ENCODE results near the gene FOXN3.
"Not testable (repeated sequence)": the region's sequence is repeated elsewhere in the genome, so short reads cannot be mapped to it uniquely, and the experiment has no call there.

Gene FOXN3

DNA sequence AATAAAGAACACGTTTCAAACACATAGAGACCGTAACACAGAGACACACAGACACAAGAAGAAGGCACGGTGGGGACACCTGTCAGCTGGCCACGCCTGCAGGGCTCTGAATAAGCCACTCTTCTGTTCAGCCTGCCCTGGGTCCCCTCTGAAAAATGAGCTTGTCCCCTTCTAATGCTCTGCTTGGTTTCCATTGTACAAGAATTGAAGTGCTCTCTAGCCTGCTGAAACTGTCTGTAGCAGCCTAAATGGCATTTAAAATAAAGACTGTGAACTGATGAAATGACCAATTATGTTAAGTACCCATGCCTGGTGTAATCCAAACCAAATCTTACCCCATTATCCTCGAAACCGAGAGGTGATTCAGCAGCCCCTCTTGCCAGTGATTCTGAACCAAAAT, 139.8 kb downstream of the FOXN3 start:
- DNase-seq (ENCODE audit: low read depth) = no peak

DNA sequence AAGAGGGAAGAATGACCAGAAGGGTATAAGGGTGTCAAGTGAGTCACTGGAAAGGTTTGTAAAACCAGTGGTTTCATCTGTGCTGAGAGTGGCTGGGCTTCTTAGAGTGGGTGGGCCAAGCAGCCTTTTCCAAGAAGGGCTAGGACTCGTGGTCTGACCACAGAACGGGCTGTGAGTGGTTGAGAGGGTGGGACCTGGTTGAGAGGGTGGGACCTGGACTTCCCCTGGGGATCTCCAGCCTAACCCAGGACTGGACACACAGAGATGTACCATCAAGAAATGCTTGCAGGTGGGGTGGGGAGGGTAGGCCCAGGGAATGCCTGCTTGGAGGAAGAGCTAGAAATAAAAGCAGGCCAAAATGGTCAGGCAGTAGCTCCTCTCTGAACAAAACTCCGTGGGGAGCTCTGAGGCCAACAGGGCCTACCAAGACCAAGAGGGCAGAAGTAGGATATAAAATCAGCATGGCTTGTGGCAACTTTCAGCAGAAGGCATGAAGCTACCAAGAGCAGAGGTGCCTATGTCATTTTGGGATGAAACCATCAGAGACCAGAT, 140.5 kb downstream of the FOXN3 start:
- no peak for DNase-seq (ENCODE audit: low read depth)

DNA sequence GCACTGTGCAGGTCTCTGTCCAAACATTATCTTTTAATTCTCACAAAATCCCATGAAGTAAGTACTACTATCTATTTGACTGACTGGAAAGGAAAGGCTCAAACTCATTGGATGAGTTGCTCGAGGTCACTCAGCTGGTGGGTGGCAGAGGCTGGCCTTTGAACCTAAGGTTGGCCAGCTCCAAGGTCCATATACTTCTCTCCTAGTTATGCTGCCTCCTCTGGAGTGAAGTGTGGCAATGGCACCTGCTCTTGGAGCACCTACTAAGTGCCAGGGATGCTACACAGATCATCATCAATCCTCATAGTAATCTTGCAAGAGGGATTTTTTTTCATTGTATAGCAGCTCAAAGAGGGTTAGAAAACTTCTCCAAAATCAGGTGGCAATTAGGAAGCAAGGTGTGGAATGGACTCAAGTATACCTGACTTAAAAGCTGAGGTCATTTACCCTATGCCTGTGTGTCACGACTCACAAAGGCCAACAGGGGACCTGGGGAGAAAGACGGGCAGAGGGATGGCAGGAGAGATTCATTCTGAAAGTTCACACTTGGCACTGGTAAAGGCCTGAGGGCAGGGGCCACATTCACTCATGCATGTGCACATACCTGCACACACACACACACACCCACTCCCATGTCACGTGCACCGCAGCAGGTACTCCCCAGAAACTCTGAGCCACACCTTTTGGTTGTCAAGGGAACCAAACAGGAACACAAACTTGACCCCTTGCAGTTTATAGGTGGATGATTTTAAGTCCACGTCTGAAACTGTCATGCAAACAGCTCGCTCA, 146.4 kb downstream of the FOXN3 start:
- DNase-seq (ENCODE audit: low read depth) = no peak

DNA sequence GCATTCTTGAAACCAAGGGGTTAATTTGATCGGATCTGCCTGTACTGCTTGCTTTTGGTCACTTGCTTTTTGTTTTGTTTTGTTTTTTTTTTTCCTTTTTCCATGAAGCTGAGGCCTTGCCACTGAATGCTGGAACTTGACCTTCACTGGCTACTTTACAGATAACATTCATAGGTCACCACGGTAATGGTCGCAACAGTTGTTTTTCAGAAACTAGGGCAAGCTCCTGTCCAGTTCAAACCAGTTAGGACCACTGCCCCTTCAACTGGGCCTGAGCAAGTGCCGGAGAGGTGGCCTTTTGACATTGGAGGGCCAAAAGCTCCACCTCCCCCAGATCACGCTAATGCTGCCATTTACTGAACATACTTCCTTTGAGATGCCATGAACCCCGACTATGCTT, 147.6 kb downstream of the FOXN3 start:
- DNase-seq (ENCODE audit: low read depth) = no peak

DNA sequence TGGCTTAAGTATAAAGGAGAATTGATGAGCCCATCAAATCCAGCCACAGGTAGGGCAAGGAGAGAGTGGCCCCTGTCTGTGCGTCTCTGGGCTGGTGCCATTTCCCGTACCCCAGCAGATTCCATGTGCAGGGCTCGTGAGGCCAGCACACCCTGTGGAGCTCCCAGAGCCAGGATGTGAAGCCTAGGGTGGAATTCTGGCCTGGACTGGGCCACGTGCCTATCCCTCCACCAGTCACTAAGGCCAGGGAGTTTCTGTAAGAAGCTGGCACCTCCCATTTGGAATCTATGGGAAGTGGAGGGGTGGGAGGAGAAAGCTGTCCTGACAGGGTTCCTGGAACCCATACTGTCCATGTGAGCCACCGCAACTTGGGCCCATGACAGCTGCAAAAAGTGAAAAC, 148.5 kb downstream of the FOXN3 start:
- DNase-seq (ENCODE audit: low read depth) = no peak

DNA sequence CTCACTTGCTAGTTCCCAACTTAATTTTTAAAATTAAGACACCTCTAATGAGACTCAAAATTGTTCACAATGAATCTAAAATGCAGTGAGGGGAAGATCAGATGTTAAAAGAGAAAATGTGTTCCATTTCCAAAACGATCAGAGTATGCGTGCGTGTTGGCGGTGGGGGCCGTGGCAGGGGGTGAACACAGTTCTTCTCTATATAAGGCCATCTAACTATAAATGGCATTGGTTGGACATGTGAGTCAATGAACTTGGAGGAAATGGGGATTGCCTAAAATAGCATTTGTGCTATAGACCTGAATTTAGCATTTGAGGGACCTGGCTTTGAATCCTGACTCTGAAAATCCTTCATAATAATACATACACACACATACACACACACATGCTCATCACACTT, 149.4 kb downstream of the FOXN3 start:
- DNase-seq (ENCODE audit: low read depth) = no peak

DNA sequence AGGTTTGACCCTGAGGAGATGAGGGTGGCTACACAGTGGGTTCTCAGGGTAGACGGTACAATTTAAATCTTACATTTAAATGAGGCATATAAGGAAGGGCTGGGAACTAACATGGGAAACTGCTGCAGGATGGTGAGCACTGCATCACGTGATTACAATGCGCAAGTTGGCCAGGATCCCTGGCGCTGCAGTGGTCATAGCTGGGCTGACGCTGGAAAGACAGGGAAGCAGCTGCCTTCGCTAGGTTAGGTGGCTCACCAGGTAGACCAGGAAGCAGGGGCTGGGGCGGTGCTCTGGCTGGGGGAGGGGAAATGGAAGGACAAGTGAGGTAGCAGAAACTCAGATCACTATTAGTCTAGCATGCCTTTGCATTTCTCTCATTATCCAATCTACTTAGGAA, 149.9 kb downstream of the FOXN3 start:
- DNase-seq (ENCODE audit: low read depth) = no peak

DNA sequence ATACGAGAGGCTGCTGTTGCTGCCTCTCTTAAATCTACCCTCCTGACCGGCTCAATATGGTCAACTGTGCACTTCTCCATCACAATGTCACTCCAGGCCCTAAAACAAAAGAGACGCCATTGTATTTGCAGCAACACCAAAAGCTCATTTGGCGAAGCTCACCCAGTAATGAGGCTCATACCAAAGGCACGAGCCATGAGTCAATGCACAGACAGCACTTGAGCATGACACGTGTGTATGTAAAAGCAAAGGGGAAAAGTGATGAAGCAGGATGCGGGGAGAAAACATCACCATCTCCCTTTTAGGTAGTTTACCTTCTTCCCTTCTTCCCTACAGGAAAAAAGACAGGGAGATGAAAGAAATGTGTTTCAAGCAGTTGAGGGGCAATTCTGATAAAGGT, 150.3 kb downstream of the FOXN3 start:
- no peak for DNase-seq (ENCODE audit: low read depth)

DNA sequence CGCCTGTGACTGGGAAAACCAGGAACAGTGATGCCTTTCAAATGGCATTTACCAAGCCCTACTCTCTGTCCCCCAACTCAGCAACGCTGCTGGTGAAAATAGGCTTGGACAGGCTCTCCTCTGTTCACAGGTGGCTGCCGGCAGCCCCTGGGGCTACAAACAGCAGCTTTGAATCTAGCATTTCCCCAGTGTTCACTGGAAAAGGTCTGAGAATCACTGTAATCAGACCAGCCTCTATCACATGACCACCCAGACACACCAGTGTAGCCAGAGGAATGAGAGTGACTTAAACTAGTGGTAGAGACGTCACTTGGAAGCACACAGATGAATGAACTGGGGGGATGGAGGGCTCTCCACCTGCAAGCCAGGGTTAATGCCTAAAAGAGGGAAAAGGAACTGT, 151.8 kb downstream of the FOXN3 start:
- no peak for DNase-seq (ENCODE audit: low read depth)

DNA sequence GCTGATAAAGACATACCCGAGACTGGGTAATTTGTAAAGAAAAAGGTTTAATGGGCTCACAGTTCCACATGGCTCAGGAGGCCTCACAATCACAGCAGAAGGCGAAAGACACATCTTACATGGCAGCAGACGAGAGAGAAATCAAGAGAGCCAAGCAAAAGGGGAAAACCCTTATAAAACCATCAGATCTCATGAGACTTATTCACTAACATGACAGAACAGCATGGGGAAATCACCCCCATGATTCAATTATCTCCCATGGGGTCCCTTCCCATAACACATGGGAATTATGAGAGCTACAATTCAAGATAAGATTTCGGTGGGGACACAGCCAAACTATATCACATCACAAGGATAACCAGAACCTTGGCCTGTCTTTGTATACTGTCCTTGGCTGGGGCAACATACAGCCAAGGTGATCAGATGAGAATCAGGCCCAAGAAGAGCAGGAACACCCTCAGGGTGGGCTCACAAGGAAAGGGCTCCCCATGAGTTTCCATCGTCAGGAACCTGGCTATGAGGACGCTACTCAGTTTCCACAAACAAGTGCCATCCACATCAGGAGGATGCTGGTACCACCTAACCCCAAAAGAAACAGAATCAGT, 152.7 kb downstream of the FOXN3 start:
- DNase-seq (ENCODE audit: low read depth) = no peak

DNA sequence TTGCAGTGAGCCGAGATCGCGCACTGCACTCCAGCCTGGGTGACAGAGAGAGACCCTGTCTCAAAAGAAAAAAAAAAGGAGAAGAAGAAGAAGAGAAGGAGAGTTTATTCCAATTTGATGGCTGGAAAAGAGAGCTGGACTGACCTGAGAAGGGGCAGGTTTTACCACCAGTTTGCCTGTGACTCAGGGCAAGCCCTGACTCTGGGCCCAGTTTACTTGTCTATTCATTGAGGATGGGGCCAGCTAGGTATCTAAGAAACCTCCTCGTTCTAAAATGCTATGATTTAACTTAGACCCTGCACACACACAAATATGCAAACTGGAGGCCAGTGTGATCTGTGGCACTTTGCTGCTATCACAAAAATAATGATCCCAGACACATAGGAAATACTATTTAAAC, 155.0 kb downstream of the FOXN3 start:
- no peak for DNase-seq (ENCODE audit: low read depth)

DNA sequence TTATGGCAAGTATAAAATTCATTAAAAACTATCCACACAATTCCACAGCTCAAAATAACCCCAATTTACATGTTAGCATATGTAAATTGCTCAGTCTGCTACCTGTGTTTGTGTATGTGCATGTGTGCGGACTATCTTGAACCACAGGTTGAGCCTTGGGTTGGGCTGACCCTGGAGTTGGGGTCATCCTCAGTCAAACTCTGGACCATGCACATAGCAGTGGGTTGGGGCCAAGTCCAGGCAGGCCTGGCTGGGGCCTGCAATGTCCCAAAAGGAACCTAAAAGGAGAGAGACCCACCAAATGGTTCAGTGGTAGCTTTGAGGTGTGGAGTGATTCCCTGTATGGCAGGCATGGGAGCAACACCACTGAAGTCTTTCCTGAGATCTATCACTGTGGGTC, 156.1 kb downstream of the FOXN3 start:
- no peak for DNase-seq (ENCODE audit: low read depth)

DNA sequence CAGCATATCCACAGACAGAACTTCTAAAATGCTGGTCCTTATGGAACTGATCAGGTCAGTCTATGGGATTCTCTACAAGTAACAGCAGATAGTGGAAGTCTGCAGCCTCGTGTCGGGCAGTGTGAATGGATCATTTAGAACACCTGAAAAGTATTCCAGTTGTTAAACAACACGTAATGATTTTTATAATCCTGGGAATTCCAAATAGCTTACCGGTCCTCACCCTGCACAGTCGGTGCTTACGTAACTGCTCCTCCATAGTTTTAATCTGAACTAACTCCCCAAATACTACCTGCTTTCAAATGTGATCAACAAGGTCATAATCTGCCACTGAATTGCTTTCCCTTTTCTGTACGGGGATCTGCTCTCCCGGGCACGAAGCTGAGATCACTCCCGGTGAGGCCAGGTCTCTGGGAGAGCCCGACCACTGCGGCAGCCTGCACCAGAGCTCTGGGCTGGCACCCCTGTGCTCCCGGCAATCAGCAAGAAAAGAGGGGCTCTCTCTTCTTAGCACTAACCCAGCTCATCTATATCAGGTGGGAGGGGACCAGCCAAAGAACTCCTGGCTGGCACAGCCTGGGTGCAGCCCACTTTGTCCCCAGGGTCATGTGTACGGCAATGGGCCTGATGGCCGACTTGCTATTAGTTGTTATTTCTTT, 157.0 kb downstream of the FOXN3 start:
- DNase-seq (ENCODE audit: low read depth) = no peak

DNA sequence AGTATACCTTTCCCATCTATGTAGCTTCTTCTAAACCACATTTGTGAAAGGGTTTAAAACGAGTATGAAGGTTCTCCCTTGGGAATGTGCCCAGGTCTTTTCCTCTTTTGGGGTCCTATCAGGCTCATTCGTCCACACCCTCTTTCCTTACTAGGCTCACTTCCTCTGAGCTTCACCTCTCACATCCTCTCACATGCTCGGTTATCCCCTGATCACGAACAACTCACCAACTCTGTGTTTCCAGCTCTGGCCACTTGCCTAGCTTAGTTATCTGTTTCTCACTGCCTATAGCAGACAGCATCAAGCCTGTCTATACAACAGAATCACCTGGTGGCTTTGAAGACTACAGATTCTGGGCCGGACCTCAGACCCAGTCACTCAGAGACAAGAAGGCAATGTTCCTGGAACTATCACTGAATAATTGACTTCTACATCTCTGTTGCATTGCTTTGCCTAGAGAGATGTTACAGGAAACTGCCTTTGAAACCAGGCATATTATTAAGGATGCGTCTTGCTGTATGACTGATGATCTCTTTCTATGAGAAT, 158.2 kb downstream of the FOXN3 start:
- no peak for DNase-seq (ENCODE audit: low read depth)

DNA sequence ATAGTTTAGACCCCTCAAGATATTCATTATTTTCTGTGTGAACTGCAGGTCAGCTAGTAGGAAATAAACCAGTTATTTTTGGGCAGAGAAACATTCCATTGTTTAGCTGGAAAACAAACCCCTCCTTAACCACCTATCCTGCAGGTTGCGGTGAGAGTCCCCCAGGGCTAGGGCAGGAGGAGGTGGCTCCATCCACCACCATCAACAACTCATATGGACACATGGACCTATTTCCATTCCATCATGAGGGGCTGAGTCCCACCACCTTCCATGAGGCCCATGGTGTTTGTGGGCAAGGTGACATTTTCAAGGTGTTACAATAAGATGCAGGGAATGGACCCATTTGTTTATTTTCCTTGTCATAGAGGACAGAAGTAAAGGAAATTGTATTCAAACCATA, 160.1 kb downstream of the FOXN3 start:
- no peak for DNase-seq (ENCODE audit: low read depth)

DNA sequence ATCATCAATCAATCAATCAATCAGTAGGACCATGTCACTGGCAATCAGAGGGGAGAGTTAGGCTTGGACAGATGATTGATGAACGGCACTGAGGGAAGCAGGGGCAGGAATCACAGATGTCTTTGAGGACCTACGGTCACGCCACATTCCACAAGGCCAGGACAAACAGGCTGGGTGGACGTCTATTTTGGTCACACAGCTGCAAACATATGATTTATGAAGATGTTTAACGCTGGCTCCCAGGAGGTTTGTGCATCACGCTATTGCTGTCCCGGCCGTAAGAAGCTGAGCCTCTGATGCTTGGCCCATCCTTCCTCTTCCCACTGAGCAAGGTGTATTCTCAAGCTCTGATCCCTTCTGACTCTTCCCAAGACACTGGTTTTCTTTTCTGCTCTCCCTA, 160.8 kb downstream of the FOXN3 start:
- DNase-seq (ENCODE audit: low read depth) = no peak

DNA sequence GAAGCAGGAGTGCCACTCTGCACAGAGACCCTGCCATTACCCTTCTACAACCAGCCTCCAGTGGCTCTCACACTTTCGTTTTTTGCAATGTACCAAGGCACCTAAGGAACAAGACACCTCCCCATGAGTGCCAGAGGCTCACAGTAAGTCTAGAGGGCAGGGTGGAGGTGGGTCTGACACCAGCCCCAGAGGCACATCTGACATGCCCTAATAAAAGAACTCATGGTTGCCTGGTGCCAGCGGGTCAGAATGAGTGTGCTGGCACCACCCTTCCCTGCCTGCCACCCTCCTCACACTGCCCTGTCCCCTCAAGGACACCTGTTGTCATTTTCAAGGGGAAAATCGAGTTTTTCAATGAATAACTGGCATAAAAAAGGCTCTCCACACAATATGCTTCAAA, 161.2 kb downstream of the FOXN3 start:
- DNase-seq (ENCODE audit: low read depth) = no peak

DNA sequence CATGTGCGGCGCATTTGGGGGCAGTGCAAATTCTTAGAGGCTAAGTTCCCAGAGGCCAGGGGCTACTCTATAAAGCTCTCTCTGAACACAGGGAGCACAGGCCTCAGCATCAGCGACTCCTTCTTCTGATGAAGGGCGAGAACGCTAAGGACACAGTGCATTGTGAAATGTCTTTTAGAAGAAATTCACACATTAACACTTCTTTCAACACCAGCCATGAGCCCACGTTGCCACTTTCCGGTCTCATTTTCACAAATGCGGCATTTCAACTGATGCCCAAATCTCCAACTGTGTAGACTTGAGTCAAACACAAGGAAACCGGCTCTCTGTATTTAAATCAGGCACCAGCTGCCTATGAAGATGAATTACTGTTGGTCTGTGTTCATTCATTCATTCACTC, 162.0 kb downstream of the FOXN3 start:
- DNase-seq (ENCODE audit: low read depth) = no peak

DNA sequence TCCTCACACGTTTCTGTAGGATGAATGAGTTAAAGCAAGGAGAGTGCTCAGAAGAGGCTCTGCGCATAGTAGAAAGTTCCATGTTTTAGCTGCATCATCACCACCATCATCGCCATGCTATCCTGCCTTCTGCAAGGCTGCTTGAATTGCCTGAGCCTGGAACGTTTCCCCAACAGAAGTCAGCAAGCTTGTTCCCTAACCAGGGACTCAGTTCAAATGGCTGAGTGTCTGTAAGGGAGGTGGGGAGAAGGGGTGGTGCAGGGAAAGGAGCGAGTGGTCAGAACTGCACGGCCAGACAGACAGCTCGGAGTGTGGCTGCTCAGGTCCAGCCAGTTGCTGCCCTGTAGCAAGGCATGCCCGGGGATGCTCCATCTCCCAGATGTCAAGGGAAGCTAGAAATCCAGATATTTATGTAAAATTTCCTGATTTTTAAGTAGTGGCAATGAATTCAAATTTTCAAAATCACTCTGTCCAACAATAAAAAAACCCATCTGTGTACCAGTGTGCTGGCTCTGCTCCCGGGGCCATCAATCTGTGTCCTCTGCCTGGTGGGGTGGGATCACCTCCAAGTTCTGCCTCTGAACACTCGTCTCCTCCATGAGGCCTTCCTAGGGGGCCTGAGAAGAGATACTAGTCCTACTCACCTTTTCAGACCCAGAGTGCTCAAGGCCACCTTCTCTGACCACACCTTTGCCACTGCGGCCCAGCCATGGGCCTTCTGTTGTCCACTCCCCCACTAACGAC, 162.7 kb downstream of the FOXN3 start:
- DNase-seq (ENCODE audit: low read depth) = no peak

DNA sequence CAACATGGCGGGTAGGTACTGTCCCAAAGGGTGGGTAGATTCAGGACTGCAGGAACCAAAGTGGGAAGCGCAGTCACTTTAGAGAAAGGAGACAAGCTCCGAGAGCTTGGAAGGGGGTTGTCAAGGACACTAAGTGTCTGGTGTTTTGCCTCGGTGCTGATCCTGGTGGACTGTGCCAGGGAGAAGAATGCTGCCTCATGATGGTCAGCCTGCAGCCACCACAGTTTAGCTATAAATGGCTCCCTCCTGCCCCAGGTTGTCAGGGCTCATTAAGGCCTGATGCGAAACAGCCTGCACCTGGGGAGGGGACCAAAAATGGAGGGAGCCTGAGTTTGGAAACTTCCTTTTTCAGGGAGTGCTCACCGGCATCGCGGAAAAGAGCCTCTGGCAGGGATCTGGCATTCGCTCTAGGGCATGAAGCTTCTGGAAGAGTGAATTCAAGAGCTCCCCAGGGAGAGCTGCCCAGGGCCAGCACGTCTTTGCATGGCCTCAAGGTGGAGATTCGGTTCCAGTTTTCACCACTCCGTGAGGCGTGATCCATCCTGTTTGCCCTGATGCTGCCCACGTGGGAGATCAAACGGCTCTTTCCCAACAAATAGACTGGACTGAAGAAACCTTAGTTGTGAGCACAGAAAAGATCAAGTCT, 164.0 kb downstream of the FOXN3 start:
- DNase-seq (ENCODE audit: low read depth) = no peak

DNA sequence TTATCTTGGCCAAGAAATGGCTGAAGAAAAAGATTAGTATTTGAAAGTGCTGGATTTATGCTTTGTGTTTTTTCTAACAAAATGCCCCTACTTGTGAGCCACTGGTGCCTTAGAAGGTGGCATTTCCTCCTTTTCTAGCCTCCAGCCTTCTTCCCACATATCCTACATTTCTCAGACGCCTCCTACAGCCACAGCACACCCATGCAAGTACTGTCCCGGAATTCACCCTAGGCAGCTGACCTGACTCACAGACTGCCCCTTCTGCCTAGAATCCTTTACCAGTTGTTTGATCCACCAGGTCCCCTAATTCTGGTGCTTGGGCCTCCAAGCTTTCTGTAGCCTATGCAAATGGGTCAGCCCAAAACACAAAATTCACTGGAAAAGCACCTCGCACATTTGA, 166.0 kb downstream of the FOXN3 start:
- no peak for DNase-seq (ENCODE audit: low read depth)

DNA sequence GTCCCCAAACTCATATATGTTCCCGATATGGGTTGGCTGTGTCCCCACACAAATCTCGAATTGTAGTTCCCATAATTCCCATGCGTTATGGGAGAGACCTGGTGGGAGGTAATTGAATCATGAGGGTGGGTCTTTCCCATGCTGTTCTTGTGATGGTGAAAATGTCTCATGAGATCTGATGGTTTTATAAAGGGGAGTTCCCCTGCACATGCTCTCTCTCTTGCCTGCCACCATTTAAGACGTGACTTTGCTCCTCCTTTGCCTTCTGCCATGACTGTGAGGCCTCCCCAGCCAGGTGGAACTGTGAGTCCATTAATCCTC, 166.4 kb downstream of the FOXN3 start:
- not testable (repeated sequence) for DNase-seq (ENCODE audit: low read depth)
